B cell (primary cell): ENCODE data around the gene SLC16A10.

Experiments
- CTCF ChIP-seq: fragments of 200-600 bp; IDR thresholded peaks from one replicate; pipeline ENCODE4 v1.8.0; 2022; ENCODE audit warnings: antibody characterized with exemption, mild to moderate bottlenecking
- EZH2 ChIP-seq: IDR thresholded peaks from 2 replicates; pipeline ENCODE4 v1.6.1; 2012; ENCODE audit warnings: borderline replicate concordance, low read depth, mild to moderate bottlenecking, moderate library complexity, low read length; ENCODE audit not compliant: insufficient read depth, poor library complexity, severe bottlenecking

- TF ChIP-seq CTCF, result no peak
- TF ChIP-seq EZH2, result no peak
These were observed 155.1 kb downstream of the SLC16A10 start for GRCh38 chr6:111242452-111242851.
